HepG2 (cell line): ENCODE measurements around the gene MAJIN. TPM values are rescaled to one million over a fixed set of nuclear protein-coding genes. Genes with fewer than 3 reads are reported as not detected.
A peak's percentile ranks its signal among the peaks of the same experiment; 100 is the strongest.

ENCODE experiments used
- ARNT ChIP-seq: fragments of 450-650 bp; IDR thresholded peaks from 2 replicates; pipeline ENCODE4 v1.6.1; 2017
- ASH2L ChIP-seq: fragments of 300-600, 200-600 bp; sonication (generic); IDR thresholded peaks from 2 replicates; pipeline ENCODE4 v1.7.0; 2017; ENCODE audit warnings: low read depth, mild to moderate bottlenecking, moderate library complexity, mixed read lengths, low read length; ENCODE audit not compliant: insufficient read length
- EZH2 ChIP-seq: conservative IDR thresholded peaks from 2 replicates; pipeline ENCODE4 v1.6.1; 2012; ENCODE audit warnings: mild to moderate bottlenecking, low read depth, low read length, moderate library complexity
- HDAC1 ChIP-seq: sonication (generic); formaldehyde crosslinking; IDR thresholded peaks from 2 replicates; pipeline ENCODE4 v1.5.1; 2020; ENCODE audit warnings: mild to moderate bottlenecking, missing genetic modification reagents
- HNRNPL ChIP-seq: fragments of 200-400 bp; formaldehyde crosslinking; IDR thresholded peaks from 2 replicates; pipeline ENCODE4 v1.6.1; 2017; ENCODE audit warnings: mild to moderate bottlenecking, low read depth, low read length
- KMT2B ChIP-seq: IDR thresholded peaks from 2 replicates; pipeline ENCODE4 v1.6.1; 2016; ENCODE audit warnings: missing genetic modification reagents, missing compliant biosample characterization
- MAFG ChIP-seq: sonication (generic); formaldehyde crosslinking; IDR thresholded peaks from 2 replicates; pipeline ENCODE4 v1.5.1; 2020; ENCODE audit warnings: mild to moderate bottlenecking, missing genetic modification reagents
- MXD3 ChIP-seq: IDR thresholded peaks from 2 replicates; pipeline ENCODE4 v1.6.1; 2016; ENCODE audit warnings: mild to moderate bottlenecking, missing biosample characterization, missing genetic modification reagents
- MYNN ChIP-seq: sonication (generic); formaldehyde crosslinking; IDR thresholded peaks from 2 replicates; pipeline ENCODE4 v1.4.0; 2020; ENCODE audit warnings: mild to moderate bottlenecking, low read depth, missing genetic modification reagents
- PHF20 ChIP-seq: sonication (generic); formaldehyde crosslinking; IDR thresholded peaks from 2 replicates; pipeline ENCODE4 v1.5.0; 2020; ENCODE audit warnings: mild to moderate bottlenecking, missing genetic modification reagents
- SALL1 ChIP-seq: sonication (generic); formaldehyde crosslinking; IDR thresholded peaks from 2 replicates; pipeline ENCODE4 v1.8.0; 2022; ENCODE audit warnings: mild to moderate bottlenecking, missing genetic modification reagents
- SIX4 ChIP-seq: sonication (generic); formaldehyde crosslinking; IDR thresholded peaks from 2 replicates; pipeline ENCODE4 v1.4.0; 2020; ENCODE audit warnings: missing genetic modification reagents
- SRF ChIP-seq: IDR thresholded peaks from 2 replicates; pipeline ENCODE4 v1.6.1; 2011; ENCODE audit warnings: mild to moderate bottlenecking, low read depth, low read length, moderate library complexity
- TBP ChIP-seq: sonication (generic); formaldehyde crosslinking; IDR thresholded peaks from 2 replicates; pipeline ENCODE4 v1.5.0; 2020; ENCODE audit warnings: missing genetic modification reagents
- TBX2 ChIP-seq: sonication (generic); formaldehyde crosslinking; IDR thresholded peaks from 2 replicates; pipeline ENCODE4 v1.5.0; 2020; ENCODE audit warnings: missing genetic modification reagents, mild to moderate bottlenecking, borderline replicate concordance
- TGIF2 ChIP-seq: IDR thresholded peaks from 2 replicates; pipeline ENCODE4 v1.6.1; 2016; ENCODE audit warnings: control low read depth, missing compliant biosample characterization
- ZFX ChIP-seq: sonication (generic); formaldehyde crosslinking; IDR thresholded peaks from 2 replicates; pipeline ENCODE4 v1.4.0; 2020; ENCODE audit warnings: mild to moderate bottlenecking, low read depth, missing genetic modification reagents, moderate library complexity
- ZHX1 ChIP-seq: sonication (generic); formaldehyde crosslinking; IDR thresholded peaks from 2 replicates; pipeline ENCODE4 v1.8.1; 2022; ENCODE audit warnings: low read depth, mild to moderate bottlenecking, missing genetic modification reagents
- ZMYM2 ChIP-seq: sonication (generic); formaldehyde crosslinking; IDR thresholded peaks from 2 replicates; pipeline ENCODE4 v1.8.0; 2022; ENCODE audit warnings: mild to moderate bottlenecking, missing genetic modification reagents
- ZNF234 ChIP-seq: sonication (generic); formaldehyde crosslinking; conservative IDR thresholded peaks from 2 replicates; pipeline ENCODE4 v1.5.1; 2020; ENCODE audit warnings: mild to moderate bottlenecking, missing genetic modification reagents
- ZNF34 ChIP-seq: sonication (generic); formaldehyde crosslinking; IDR thresholded peaks from 2 replicates; pipeline ENCODE4 v1.4.0; 2020; ENCODE audit warnings: mild to moderate bottlenecking, missing genetic modification reagents, borderline replicate concordance
- ZNF710 ChIP-seq: sonication (generic); formaldehyde crosslinking; IDR thresholded peaks from 2 replicates; pipeline ENCODE4 v1.5.0; 2020; ENCODE audit warnings: mild to moderate bottlenecking, missing genetic modification reagents, borderline replicate concordance
- ZSCAN30 ChIP-seq: sonication (generic); formaldehyde crosslinking; IDR thresholded peaks from 2 replicates; pipeline ENCODE4 v1.5.0; 2020; ENCODE audit warnings: mild to moderate bottlenecking, missing genetic modification reagents
- polyA plus RNA-seq, 8 experiments: library from polyadenylated mRNA; depleted of rRNA in 3 of 8; stranded (reverse) in 7 of 8; unstranded in 1 of 8; fragments of >200 nt; fragmentation: Illumina TruSeq in 4 of 8; extraction: Trizol in 4 of 8; gene quantifications; 2 replicates each; pipeline versions ENCODE4 v1.2.1 to v1.2.3, GENCODE V29; 2011 to 2016; ENCODE audit warnings: low read depth in 4 of 8, missing spikeins in 1 of 8, mixed read lengths in 1 of 8; ENCODE audit not compliant: insufficient read depth in 1 of 8
- total RNA-seq, 5 experiments: library from RNA; depleted of rRNA; stranded (reverse); fragments of >200 nt; fragmentation: Illumina TruSeq; extraction: Trizol; gene quantifications; 2 replicates each; pipeline ENCODE4 v1.2.3, GENCODE V29; 2016; ENCODE audit warnings: low read depth in 1 of 5
- TF ChIP-seq, protein P1 (sequence below): sonication (generic); formaldehyde crosslinking; IDR thresholded peaks from 2 replicates; pipeline ENCODE4 v1.8.0; 2022; ENCODE audit warnings: low read depth, missing genetic modification reagents

The MAJIN gene
- total and polyA plus RNA-seq, 2 of the 13 experiments (the other 11 are each of a cell fraction or from before 2014, with no cell fraction given), result not detected

DNA sequence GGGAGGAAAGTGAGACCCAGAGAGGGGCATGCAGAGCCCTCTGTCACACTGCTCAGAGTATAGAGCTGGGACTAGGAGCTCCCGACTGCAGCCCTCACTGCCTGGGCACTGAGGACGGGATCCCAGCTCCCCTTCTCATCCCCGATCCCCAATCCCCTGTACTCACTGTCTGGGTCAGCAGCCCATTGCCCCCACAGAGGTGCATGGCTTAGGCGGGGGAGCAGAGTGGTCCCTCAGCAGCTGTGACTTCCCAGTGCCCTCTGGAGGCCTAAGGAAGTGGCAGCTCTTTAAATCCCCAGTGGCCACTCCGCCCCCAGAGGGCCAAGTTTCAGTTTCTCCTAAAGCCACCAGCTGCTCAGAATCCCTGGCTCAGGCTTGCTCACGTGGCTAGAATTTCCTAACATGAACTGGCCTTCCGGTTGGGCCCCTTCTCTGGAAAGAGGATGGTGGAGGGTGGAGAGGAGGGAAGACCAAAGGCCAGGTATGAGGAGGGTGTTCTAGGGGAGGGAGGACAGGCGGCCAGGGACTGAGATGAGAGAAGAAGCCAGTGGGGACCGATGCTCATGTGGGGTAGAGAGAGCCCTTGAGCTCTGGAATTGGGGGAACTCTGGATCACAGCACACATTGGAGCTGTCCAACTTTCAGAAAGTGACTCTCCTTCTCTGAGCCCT, 24.9 kb upstream of the MAJIN start, which contains the start of gene BATF2 (continued):
- TF ChIP-seq KMT2B (CRISPR knock-in tag), result no peak
- TF ChIP-seq ZNF234 (CRISPR knock-in tag), result no peak
- TF ChIP-seq ZFX (CRISPR knock-in tag), result peak; percentile 78
- TF ChIP-seq EZH2, result no peak
- TF ChIP-seq PHF20 (CRISPR knock-in tag), result peak; percentile 60; the same call in 1 of the 2 replicates
- no peak for TF ChIP-seq MAFG (CRISPR knock-in tag)
- TF ChIP-seq HDAC1, result peak; percentile 90
- TF ChIP-seq, protein P1, sequence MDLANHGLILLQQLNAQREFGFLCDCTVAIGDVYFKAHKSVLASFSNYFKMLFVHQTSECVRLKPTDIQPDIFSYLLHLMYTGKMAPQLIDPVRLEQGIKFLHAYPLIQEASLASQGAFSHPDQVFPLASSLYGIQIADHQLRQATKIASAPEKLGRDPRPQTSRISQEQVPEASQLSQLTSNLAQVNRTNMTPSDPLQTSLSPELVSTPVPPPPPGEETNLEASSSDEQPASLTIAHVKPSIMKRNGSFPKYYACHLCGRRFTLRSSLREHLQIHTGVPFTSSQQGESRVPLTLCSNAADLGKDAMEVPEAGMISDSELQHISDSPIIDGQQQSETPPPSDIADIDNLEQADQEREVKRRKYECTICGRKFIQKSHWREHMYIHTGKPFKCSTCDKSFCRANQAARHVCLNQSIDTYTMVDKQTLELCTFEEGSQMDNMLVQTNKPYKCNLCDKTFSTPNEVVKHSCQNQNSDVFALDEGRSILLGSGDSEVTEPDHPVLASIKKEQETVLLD (CRISPR knock-in tag), result no peak
- peak; percentile 69 for TF ChIP-seq ZNF710 (CRISPR knock-in tag)
- 0 out of 2 replicates have a peak, but pooled peaks have one; percentile 62 for TF ChIP-seq ZMYM2
- no peak for TF ChIP-seq ZSCAN30 (CRISPR knock-in tag)
- no peak; the same call in 1 of the 2 replicates for TF ChIP-seq SIX4
- 0 out of 2 replicates have a peak, but pooled peaks have one; percentile 22 for TF ChIP-seq ZHX1 (CRISPR knock-in tag)
- TF ChIP-seq TBX2, result peak; percentile 72; the same call in 1 of the 2 replicates
- TF ChIP-seq ASH2L, result peak; percentile 48
- no peak for TF ChIP-seq ARNT
- 0 out of 2 replicates have a peak, but pooled peaks have one; percentile 53 for TF ChIP-seq MXD3
- peak; percentile 75 for TF ChIP-seq SALL1 (CRISPR knock-in tag)
- TF ChIP-seq HNRNPL, result no peak
- TF ChIP-seq SRF, result peak; percentile 97
- no peak for TF ChIP-seq TBP (CRISPR knock-in tag)
- 0 out of 2 replicates have a peak, but pooled peaks have one; percentile 66 for TF ChIP-seq ZNF34 (CRISPR knock-in tag)
- peak; percentile 94; the same call in 1 of the 2 replicates for TF ChIP-seq TGIF2 (CRISPR knock-in tag)
- 0 out of 2 replicates have a peak, but pooled peaks have one; percentile 22 for TF ChIP-seq MYNN
